HG03457 (cell line): Measurements from ENCODE around the gene MLLT10.
A peak's percentile ranks its signal among the peaks of the same experiment; 100 is the strongest.
"Not testable (repeated sequence)": the region's sequence is repeated elsewhere in the genome, so short reads cannot be mapped to it uniquely, and the experiment has no call there.

Experiments used
- ATAC-seq: cut with Tn5 transposase; IDR thresholded peaks from one replicate; pipeline ENCODE4 v1.9.1; 2021; ENCODE audit warnings: moderate number of reproducible peaks; ENCODE audit not compliant: unreplicated experiment

MLLT10 gene

GRCh38 chr10:21574514-21574913 lies 40.5 kb downstream of the MLLT10 start:
- ATAC-seq, result not testable (repeated sequence)

GRCh38 chr10:21579291-21579690 lies 45.3 kb downstream of the MLLT10 start:
- no peak for ATAC-seq

- peak; percentile 55 for ATAC-seq
Observed at GRCh38 chr10:21581421-21581834, 47.4 kb downstream of the MLLT10 start.

- no peak for ATAC-seq
Observed at GRCh38 chr10:21584834-21585530, 51.0 kb downstream of the MLLT10 start.

GRCh38 chr10:21587391-21587790 lies 53.4 kb downstream of the MLLT10 start:
- no peak for ATAC-seq

GRCh38 chr10:21588159-21588558 lies 54.1 kb downstream of the MLLT10 start:
- not testable (repeated sequence) for ATAC-seq

GRCh38 chr10:21593986-21594385 lies 60.0 kb downstream of the MLLT10 start:
- ATAC-seq, result no peak

- no peak for ATAC-seq
Observed at GRCh38 chr10:21599582-21599981, 65.5 kb downstream of the MLLT10 start.

GRCh38 chr10:21600804-21601433 lies 66.9 kb downstream of the MLLT10 start:
- ATAC-seq, result no peak

GRCh38 chr10:21602313-21602712 lies 68.3 kb downstream of the MLLT10 start:
- ATAC-seq, result no peak

- no peak for ATAC-seq
Observed at GRCh38 chr10:21603721-21604120, 69.7 kb downstream of the MLLT10 start.

GRCh38 chr10:21604651-21605050 lies 70.6 kb downstream of the MLLT10 start:
- ATAC-seq, result no peak

GRCh38 chr10:21607907-21608306 lies 73.9 kb downstream of the MLLT10 start:
- no peak for ATAC-seq

- no peak for ATAC-seq
Observed at GRCh38 chr10:21614000-21614399, 80.0 kb downstream of the MLLT10 start.

- no peak for ATAC-seq
Observed at GRCh38 chr10:21617267-21617666, 83.2 kb downstream of the MLLT10 start.

- no peak for ATAC-seq
Observed at GRCh38 chr10:21623291-21623690, 89.3 kb downstream of the MLLT10 start.

GRCh38 chr10:21624421-21624820 lies 90.4 kb downstream of the MLLT10 start:
- ATAC-seq, result not testable (repeated sequence)

- ATAC-seq, result no peak
Observed at GRCh38 chr10:21624951-21625350, 90.9 kb downstream of the MLLT10 start.

- ATAC-seq, result no peak
Observed at GRCh38 chr10:21625623-21626229, 91.7 kb downstream of the MLLT10 start.

- no peak for ATAC-seq
Observed at GRCh38 chr10:21626457-21627161, 92.6 kb downstream of the MLLT10 start.

GRCh38 chr10:21627331-21627730 lies 93.3 kb downstream of the MLLT10 start:
- no peak for ATAC-seq

- no peak for ATAC-seq
Observed at GRCh38 chr10:21628023-21628422, 94.0 kb downstream of the MLLT10 start.
